Stimulated activated CD4-positive, alpha-beta T cell treated with anti-CD3 and anti-CD28 coated beads, Interleukin-2, amount 100 ng/mL, for 48 hours (primary cell): Measurements from ENCODE around the gene ATG7.

Experiments used
- DNase-seq, 2 donors: peaks; one replicate each; pipeline ENCODE4 v3.0.0-alpha.2; 2020

The ATG7 gene

GRCh38 chr3:11367143-11367693 is 95.0 kb downstream of the ATG7 start:
- DNase-seq = no peak

- DNase-seq = no peak
Measured at GRCh38 chr3:11370191-11370590, 98.0 kb downstream of the ATG7 start.

GRCh38 chr3:11370966-11371365 is 98.8 kb downstream of the ATG7 start:
- no peak for DNase-seq

- DNase-seq = no peak
Measured at GRCh38 chr3:11371747-11372146, 99.5 kb downstream of the ATG7 start.

- no peak for DNase-seq
Measured at GRCh38 chr3:11373235-11373634, 101.0 kb downstream of the ATG7 start.

- no peak for DNase-seq
Measured at GRCh38 chr3:11373654-11374053, 101.5 kb downstream of the ATG7 start.

- DNase-seq = no peak
Measured at GRCh38 chr3:11375333-11376088, 103.3 kb downstream of the ATG7 start.

- no peak for DNase-seq
Measured at GRCh38 chr3:11377719-11378118, 105.5 kb downstream of the ATG7 start.

GRCh38 chr3:11379238-11379823 is 107.1 kb downstream of the ATG7 start:
- DNase-seq = no peak

GRCh38 chr3:11379824-11380701 is 107.9 kb downstream of the ATG7 start:
- DNase-seq = no peak

- no peak for DNase-seq
Measured at GRCh38 chr3:11381141-11381540, 108.9 kb downstream of the ATG7 start.

GRCh38 chr3:11381563-11381962 is 109.4 kb downstream of the ATG7 start:
- DNase-seq = no peak

- DNase-seq = no peak
Measured at GRCh38 chr3:11382146-11382745, 110.0 kb downstream of the ATG7 start.

- no peak for DNase-seq
Measured at GRCh38 chr3:11384074-11384473, 111.9 kb downstream of the ATG7 start.

- DNase-seq = no peak
Measured at GRCh38 chr3:11385326-11385725, 113.1 kb downstream of the ATG7 start.

- DNase-seq = no peak
Measured at GRCh38 chr3:11385891-11386290, 113.7 kb downstream of the ATG7 start.

GRCh38 chr3:11386465-11387113 is 114.4 kb downstream of the ATG7 start:
- DNase-seq = no peak

GRCh38 chr3:11389386-11390268 is 117.4 kb downstream of the ATG7 start:
- no peak for DNase-seq

GRCh38 chr3:11390411-11391131 is 118.4 kb downstream of the ATG7 start:
- no peak for DNase-seq

GRCh38 chr3:11391174-11391879 is 119.1 kb downstream of the ATG7 start:
- DNase-seq = no peak
